GM18861 (cell line): ENCODE data around the gene GPX1.
"Not testable (repeated sequence)": the region's sequence is repeated elsewhere in the genome, so short reads cannot be mapped to it uniquely, and the experiment has no call there.

ENCODE experiments used
- ATAC-seq: cut with Tn5 transposase; IDR thresholded peaks from one replicate; pipeline ENCODE4 v1.9.1; 2021; ENCODE audit not compliant: unreplicated experiment

The GPX1 gene

DNA sequence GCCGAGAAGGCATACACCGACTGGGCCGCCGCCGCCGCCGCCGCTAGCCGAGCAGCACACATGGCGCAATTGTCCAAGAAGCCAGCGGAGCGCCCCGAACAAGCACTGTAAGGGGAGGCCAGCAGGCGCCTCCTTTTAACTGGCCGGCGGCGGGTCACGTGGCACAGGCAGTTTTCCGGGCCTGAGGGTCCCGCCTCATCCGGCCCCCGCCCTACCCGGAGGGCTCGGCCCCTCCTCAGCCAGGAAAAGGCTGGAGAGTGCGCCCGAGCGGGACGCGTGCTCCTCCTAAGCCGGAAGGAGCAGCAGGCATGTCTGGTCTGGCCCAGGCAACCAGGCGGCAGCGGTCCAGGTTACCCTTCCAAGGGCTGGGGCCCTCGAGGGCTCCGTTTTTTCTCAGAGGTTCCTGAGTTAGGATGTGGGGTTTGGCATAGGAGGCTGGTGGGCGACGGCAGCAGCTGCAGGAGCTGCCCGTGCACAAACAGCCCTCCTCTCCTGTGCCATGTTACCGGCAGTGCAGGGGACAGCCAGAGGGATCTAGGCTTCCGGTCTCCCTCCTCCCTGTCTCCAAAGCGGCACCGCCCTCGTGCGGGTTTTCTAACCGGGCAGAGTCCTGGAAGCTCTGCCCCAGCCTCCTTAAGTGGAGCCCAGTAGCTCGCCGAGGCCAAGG lies at the start of gene GPX1:
GPX1 (minus strand) TSS at position 137 of the 667 bp plus-strand sequence; CDS start at position 62, 75 bp downstream.
- ATAC-seq, result peak; percentile 79

DNA sequence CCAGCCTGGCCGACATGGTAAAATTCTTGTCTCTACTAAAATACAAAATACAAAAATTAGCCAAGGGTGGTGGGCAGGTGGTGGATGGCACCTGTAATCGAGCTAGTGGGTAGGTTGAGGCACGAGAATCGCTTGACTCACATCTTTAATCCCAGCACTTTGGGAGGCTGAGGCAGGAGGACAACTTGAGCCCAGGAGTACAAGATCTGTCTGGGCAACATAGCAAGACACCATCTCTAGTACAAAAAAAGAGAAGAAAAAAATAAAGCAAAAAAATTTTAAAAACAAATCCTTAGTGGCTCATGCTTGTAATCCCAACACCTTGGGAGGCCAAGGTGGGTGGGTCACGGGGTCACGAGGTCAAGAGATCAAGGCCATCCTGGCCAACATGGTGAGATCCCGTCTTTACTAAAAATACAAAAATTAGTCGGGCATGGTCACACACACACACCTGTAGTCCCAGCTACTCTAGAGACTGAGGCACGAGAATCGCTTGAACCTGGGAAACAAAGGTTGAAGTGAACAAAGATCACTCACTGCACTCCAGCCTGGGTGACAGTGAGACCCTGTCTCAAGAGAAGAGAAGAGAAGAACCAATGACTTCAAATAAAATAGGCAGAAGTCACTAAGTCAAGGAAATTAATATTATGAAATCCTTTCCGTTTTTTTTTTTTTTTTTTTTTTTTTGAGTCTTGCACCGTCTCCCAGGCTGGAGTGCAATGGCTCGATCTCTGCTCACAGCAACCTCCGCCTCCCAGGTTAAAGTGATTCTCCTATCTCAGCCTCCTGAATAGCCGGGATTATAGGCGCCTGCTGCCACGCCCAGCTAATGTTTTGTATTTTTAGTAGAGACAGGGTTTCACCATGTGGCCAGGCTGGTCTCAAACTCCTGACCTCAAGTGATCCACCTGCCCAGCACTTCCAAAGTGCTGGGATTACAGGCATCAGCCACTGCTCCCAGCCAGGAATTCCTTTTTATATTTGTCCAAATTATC lies 48.7 kb upstream of the GPX1 start:
- no peak for ATAC-seq

- not testable (repeated sequence) for ATAC-seq
Observed at GRCh38 chr3:49405570-49405969, 47.4 kb upstream of the GPX1 start.

DNA sequence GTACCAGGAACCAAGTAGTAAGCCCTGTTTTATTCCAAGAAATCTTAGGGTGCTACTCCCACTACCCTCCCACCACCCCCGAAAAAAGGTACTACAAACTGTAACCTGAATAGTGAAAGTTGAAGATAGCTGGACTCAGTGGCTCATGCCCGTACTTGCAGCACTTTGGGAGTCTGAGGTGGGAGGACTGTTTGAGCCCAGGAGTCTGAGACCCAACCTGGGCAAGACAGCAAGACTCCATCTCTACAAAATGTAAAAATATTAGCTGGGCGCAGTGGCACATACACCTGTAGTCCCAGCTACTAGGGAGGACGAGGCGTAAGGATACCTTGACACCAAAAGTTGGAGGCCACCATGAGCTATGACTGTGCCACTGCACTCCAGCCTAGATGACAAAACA lies 45.7 kb upstream of the GPX1 start:
- no peak for ATAC-seq

- ATAC-seq, result no peak
Observed at GRCh38 chr3:49401766-49402165, 43.6 kb upstream of the GPX1 start.

DNA sequence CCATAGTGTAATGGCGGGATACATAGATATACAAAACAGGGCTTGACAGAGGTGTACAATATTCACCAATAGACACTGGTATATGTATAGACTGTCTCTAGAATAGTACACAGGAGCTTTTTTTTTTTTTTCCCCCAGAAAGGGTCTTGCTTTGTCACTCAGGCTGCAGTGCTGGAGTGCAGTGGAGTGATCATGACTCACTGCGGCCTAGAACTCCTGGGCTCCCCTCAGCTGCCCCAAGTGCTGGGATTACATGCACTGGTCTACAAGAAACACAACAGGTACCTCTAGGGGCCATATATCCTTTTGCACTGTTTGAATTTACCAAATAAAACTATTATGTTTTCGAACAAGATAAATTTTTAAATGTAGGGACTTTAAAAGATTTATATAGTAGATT lies 41.3 kb upstream of the GPX1 start:
- ATAC-seq, result no peak

DNA sequence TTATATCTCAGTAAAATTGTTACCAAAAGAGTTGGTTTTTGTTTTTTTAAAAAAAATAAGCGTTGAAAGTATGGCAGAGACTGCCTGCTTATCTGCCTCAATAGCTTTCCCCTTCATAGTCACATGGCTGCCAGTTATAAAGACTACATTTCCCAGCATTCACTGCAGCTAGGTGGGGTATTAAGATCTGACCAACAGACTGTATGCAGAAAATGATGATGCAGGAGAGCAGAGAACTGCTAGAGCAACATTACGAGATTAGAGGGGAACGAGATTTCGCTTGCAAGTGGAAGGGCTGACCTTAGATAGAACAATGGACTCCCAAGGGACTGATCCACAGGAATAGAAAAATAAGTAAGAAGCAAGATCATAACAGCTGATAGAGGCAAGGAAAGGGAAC lies 39.3 kb upstream of the GPX1 start:
- ATAC-seq, result no peak

DNA sequence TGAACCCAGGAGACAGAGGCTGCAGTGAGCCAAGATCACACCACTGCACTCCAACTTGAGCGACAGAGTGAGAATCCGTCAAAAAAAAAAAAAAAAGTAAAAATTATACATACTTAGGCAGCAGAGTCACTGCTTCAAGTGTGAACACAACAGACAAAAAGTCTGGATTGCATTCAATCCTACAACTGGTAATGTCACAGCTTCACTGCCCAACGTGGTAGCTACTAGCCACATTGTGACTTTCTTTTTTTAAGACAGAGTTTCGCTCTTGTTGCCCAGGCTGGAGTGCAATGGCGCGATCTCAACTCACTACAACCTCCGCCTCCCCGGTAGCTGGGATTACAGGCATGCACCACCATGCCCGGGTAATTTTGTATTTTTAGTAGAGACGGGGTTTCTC lies 33.2 kb upstream of the GPX1 start:
- not testable (repeated sequence) for ATAC-seq

DNA sequence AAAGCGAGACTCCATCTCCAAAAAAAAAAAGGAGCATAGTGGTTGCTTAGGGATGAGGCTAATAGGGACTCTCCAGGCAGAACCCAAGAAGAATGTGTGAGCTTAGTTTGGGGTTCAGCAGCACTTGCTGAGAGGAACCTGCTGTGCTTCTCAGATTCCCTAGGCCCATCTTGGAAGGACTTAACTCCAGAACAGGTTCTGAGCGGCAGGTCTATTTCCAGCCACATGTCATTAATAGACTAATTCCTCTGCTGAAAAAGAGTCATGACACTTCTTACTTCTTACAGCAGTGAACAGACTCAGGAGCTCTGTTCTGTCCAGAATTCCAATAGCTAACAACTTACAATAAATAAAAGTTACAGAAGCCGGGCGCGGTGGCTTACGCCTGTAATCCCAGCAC lies 31.1 kb upstream of the GPX1 start:
- ATAC-seq, result no peak

DNA sequence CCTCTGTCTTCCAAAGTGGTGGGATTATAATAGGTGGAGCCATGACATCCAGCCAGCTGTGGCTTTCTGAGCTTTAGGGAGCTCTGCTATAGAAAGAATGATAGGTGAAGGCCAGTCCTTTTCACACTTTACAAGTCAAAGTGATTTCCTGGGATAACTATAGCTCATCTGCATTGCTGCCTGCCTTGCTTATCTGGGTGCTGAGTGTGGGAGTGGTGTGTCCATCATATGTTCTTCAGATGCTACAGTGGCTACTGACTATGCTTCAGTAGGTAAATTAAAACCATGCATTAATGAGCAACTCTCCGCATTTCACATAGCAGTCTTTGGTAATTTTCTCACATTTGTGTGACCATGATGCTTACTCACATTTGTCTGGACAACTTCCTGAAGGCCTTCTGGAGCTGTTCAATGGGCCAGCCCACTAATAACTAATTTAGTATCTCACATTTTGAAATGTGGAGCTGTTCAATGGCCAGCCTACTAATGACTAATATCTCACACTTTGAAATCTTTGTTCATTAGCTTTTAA lies 30.2 kb upstream of the GPX1 start:
- no peak for ATAC-seq

GRCh38 chr3:49387721-49388120 lies 29.6 kb upstream of the GPX1 start:
- ATAC-seq, result no peak

DNA sequence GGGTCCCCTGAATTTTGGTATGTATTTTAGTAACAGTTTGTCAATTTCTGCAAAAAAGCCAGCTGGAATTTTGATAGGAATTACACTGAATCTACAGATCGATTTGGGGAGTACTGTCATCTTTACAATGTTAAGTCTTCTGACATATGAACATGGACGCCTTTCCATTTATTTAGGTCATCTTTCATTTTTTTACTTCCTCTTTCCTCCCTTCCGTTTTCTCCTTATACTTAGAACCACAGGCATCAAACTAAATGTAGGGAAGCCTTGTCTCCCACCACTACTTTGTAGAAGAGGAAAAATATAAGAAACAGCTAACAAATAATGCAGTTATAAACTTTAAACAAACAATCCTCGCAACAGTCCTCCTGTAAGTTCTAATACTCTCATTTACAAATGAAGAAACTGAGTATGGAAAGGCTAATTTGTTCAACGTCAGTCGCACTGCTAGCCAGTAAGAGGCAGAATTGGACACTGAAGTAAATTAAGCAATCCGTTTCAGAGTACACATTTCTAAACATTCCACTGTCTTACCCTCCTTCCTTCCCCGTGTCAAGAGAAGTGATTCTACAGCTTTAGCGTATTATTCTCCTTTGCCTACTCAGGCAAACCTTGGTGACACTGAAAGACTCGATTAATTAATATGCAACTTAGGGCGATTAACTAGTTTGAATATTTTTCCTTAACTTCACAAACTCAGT lies 28.1 kb upstream of the GPX1 start:
- no peak for ATAC-seq

DNA sequence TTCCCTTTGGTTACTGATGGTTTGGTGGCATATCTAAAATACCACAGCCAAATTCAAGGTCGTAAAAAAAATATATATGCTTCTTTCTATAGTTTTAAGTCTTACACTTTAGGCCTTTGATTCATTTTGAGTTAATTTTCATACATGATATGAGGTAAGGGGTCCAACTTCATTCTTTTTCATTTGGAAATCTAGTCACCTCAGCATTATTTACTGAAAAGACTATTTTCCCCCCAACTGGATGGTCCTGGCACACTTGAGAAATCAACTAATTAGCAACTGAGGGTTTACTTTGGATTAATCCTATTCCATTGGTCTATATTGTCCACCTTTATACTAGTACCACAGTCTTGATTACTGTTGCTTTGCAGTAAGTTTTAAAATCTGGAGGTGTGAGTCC lies 27.5 kb upstream of the GPX1 start:
- no peak for ATAC-seq

DNA sequence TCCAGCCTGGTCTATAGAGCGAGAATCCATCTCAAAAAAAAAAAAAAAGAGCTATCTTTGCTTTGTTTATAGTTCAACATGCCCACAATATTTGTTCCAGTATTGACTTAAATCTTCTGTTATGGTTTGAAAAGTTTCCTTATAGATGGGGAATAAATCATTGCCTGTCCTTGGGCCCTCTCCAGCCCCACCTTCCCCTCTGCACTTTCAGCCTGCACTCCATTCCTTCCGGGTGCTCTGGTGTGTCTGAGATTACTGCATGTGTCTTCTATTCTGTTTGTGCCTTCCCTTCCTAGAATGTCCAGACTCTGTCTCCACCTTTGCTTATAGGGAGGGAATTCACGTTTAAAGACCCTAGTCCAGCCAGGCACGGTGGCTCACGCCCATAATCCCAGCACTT lies 25.2 kb upstream of the GPX1 start:
- no peak for ATAC-seq

GRCh38 chr3:49378249-49378895 lies 20.2 kb upstream of the GPX1 start:
- no peak for ATAC-seq

DNA sequence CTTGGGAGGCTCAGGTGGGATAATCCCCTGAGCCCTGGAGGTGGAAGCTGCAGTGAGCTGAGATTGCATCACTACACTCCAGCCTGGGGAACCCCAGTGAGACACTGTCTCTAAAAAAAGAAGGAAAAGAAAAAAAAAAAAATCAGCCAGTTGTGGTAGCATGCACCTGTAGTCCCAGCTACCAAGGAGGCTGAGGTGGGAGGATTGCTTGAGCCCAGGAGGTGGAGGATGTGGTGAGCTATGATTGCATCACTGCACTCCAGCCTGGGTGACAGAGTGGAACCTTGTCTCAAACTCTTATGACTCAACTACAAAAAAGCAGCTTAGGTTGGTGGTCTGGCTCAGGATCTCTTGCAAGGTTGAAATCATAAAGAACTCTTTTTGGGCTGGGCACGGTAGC lies 19.3 kb upstream of the GPX1 start:
- no peak for ATAC-seq

GRCh38 chr3:49371946-49372345 lies 13.8 kb upstream of the GPX1 start:
- ATAC-seq, result no peak

- ATAC-seq, result no peak
Observed at GRCh38 chr3:49370585-49371290, 12.6 kb upstream of the GPX1 start.

DNA sequence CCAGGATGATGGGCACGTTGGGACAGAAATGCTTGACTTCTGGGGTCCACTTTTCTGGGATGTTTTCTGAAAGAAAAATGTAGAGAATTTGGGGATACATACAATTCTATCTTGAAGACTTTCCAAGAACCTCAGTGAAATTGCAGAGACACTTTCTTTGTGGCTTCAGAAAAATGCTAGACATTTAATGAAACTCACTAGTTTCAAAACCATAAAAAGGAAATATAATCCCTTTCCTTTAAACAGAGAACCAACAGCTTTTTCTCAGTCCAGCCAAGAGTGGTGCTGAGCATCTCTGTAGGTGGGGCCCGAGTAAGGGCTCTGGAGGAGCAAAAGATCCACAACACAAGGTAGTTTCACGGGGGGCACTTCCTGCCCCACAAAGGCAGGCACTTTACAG lies 4.4 kb upstream of the GPX1 start:
- no peak for ATAC-seq

GRCh38 chr3:49359623-49360022 lies 1.5 kb upstream of the GPX1 start:
- ATAC-seq, result no peak
